Right lobe of liver (tissue), 4 donors: ENCODE data around the gene TFF1.

ENCODE experiments used
- CTCF ChIP-seq, 4 donors: fragments of 200-600 bp in 3 of 4; fragments of 450-650 bp in 1 of 4; IDR thresholded peaks; one replicate each; pipeline versions ENCODE4 v1.5.1 to v1.8.0; 2016 to 2022; ENCODE audit warnings: antibody characterized with exemption in 4 of 4, mild to moderate bottlenecking in 2 of 4
- POLR2A ChIP-seq: fragments of 450-650 bp; IDR thresholded peaks from one replicate; pipeline ENCODE4 v1.6.1; 2017; ENCODE audit warnings: antibody characterized with exemption, mild to moderate bottlenecking
- donor health status: DM: no; HTN: no; CAD: no.
- donor health status: DM: no; HTN: no; CAD: no.
- donor health status: DM: no; HTN: yes; CAD: no.

DNA sequence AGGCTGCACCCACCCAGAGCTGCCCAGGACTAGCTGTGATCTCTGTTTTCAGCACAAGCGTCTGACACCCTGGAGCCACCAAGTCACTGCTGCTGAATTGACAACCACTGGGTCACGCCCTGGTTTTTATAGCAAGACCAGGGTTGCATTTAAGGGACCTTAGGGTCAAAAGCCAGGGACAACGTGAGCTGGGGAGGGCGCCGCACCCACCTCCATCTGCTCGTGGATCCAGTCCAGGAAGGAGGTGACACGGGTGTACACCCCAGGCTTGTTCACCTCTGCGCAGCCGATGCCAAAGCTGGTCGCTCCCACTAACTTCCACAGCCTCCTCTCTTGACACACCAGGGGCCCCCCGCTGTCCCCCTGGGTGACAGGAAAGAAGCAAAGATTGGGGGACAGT, 9.2 kb upstream of the TFF1 start:
- no peak for TF ChIP-seq POLR2A
- no peak for TF ChIP-seq CTCF (IDR thresholded peaks at IDR 0.05)
